Retinal pigment epithelial cell (primary cell): ENCODE data around the gene PFDN1.
"Not testable (repeated sequence)": the region's sequence is repeated elsewhere in the genome, so short reads cannot be mapped to it uniquely, and the experiment has no call there.

Experiments
- DNase-seq: peaks from one replicate; pipeline ENCODE4 v3.0.0-alpha.2; 2010; ENCODE audit warnings: low read depth
- H3K4me3 ChIP-seq: 2 replicates; pipeline ENCODE4 v1.5.1; 2011; ENCODE audit warnings: mild to moderate bottlenecking, low read length, control low read depth, moderate library complexity
- CTCF ChIP-seq: conservative IDR thresholded peaks from 2 replicates; pipeline ENCODE4 v1.5.1; 2011; ENCODE audit warnings: low read depth, low read length, control low read depth, inconsistent platforms

The PFDN1 gene

DNA sequence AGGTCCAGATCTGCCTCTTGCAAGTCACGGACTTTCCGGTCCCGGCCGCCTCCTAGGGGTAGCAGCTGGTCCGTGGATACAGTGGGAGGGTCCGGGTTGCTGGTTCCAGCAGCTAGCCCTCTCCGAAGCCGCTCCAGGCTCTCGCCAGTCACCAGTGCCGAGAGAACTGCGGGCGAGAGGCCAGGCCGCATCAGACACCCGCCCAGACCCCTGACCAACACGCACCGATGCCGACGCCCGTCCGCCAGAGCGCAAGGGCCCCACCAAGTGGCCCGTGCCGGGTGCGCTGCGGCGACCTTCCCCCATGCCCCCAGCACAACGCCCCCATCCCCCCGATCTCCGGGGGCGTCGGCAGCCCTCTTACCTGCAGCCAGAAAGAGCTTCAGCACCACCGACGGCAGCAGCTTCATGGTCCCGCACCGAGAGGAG lies 43.0 kb upstream of the PFDN1 start:
- H3K4me3 ChIP-seq, result peak overlapping the region; percentile 63
- no peak for DNase-seq
- peak; percentile 38 for TF ChIP-seq CTCF

- no peak for DNase-seq
- no peak overlapping the region for H3K4me3 ChIP-seq
Observed at GRCh38 chr5:140344683-140345423, 42.0 kb upstream of the PFDN1 start.

GRCh38 chr5:140343849-140344248 lies 40.9 kb upstream of the PFDN1 start:
- DNase-seq, H3K4me3 ChIP-seq: not testable (repeated sequence)

More at GRCh38 chr5:140344683-140345423, 42.0 kb upstream of the PFDN1 start:
- no peak for TF ChIP-seq CTCF

GRCh38 chr5:140342896-140343295 lies 40.0 kb upstream of the PFDN1 start:
- TF ChIP-seq CTCF, result no peak
- H3K4me3 ChIP-seq, result no peak overlapping the region
- DNase-seq, result no peak

GRCh38 chr5:140342287-140342686 lies 39.4 kb upstream of the PFDN1 start:
- DNase-seq, result no peak
- H3K4me3 ChIP-seq, result no peak overlapping the region
- TF ChIP-seq CTCF, result no peak

DNA sequence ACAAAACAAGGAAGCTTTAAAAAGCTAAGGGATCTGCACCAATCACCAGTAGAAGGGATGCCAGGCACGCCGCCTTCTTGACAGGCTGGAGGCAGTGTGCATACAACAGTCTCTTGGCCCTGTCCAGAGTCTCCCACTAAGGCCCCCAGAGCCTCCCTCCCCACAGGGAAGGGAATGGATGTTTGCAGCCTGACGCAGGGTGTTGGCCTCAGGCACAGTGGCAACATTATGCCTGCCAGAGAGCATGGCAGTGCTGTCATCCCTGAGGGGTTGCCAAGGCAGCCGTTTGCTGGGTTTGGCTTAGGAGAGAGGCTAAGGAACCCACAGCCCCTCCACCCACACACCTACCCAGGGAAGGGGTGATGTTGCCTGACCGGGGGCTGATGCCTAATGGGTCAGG lies 38.7 kb upstream of the PFDN1 start:
- no peak for DNase-seq
- no peak for TF ChIP-seq CTCF
- no peak overlapping the region for H3K4me3 ChIP-seq

GRCh38 chr5:140340605-140341121 lies 37.8 kb upstream of the PFDN1 start:
- TF ChIP-seq CTCF, result no peak
- no peak for DNase-seq
- no peak overlapping the region for H3K4me3 ChIP-seq
